Fibroblast of lung (primary cell): ENCODE results near the gene ANKS1B. TPM values are rescaled to one million over a fixed set of nuclear protein-coding genes. Genes with fewer than 3 reads are reported as not detected.

ENCODE experiments used
- DNase-seq, 2 donors: peaks; one replicate each; pipeline versions ENCODE4 v3.0.0 to v3.0.0-alpha.2; 2010; ENCODE audit warnings: low read depth in 2 of 2
- H2AFZ ChIP-seq: 2 replicates; pipeline ENCODE4 v1.5.1; 2012; ENCODE audit warnings: low read length, control low read depth, inconsistent platforms
- H3K27ac ChIP-seq: 2 replicates; pipeline ENCODE4 v1.5.1; 2011; ENCODE audit warnings: low read length, control low read depth; ENCODE audit not compliant: insufficient read depth
- H3K27me3 ChIP-seq: 2 replicates; pipeline ENCODE4 v1.5.1; 2011; ENCODE audit warnings: mild to moderate bottlenecking, low read length; ENCODE audit not compliant: control insufficient read depth, insufficient read depth
- H3K36me3 ChIP-seq: 2 replicates; pipeline ENCODE4 v1.5.1; 2011; ENCODE audit warnings: low read length; ENCODE audit not compliant: control insufficient read depth, insufficient read depth
- H3K4me1 ChIP-seq: 2 replicates; pipeline ENCODE4 v1.5.1; 2011; ENCODE audit warnings: low read length; ENCODE audit not compliant: control insufficient read depth, insufficient read depth; ENCODE audit errors: extremely low read depth
- H3K4me2 ChIP-seq: 2 replicates; pipeline ENCODE4 v1.5.1; 2011; ENCODE audit warnings: low read length, control low read depth; ENCODE audit not compliant: insufficient read depth; ENCODE audit errors: extremely low read depth
- H3K4me3 ChIP-seq, 4 experiments: fragments of 200-600 bp in 1 of 4; sonication (generic) in 1 of 4; replicated peaks in 1 of 4; 2 replicates each; pipeline ENCODE4 v1.5.1; 2011 to 2016; ENCODE audit warnings: low read length in 4 of 4, low read depth in 3 of 4, mild to moderate bottlenecking in 3 of 4, control low read depth in 2 of 4, inconsistent platforms in 1 of 4, mixed read lengths in 1 of 4; ENCODE audit not compliant: insufficient read depth in 1 of 4; ENCODE audit errors: control extremely low read depth in 1 of 4
- H3K79me2 ChIP-seq: 2 replicates; pipeline ENCODE4 v1.5.1; 2012; ENCODE audit warnings: mild to moderate bottlenecking, low read length, inconsistent platforms; ENCODE audit not compliant: control insufficient read depth, insufficient read depth
- H3K9ac ChIP-seq: 2 replicates; pipeline ENCODE4 v1.5.1; 2011; ENCODE audit warnings: mild to moderate bottlenecking, low read length, control low read depth; ENCODE audit not compliant: insufficient read depth
- H3K9me3 ChIP-seq: 2 replicates; pipeline ENCODE4 v1.5.1; 2012; ENCODE audit warnings: low read depth, low read length; ENCODE audit not compliant: control insufficient read depth, insufficient read depth
- H4K20me1 ChIP-seq: 2 replicates; pipeline ENCODE4 v1.5.1; 2011; ENCODE audit warnings: low read length; ENCODE audit not compliant: control insufficient read depth, insufficient read depth; ENCODE audit errors: extremely low read depth
- EZH2 ChIP-seq: IDR thresholded peaks from 2 replicates; pipeline ENCODE4 v1.5.1; 2012; ENCODE audit warnings: low read length, control low read depth, mild to moderate bottlenecking; ENCODE audit errors: missing control alignments
- polyA plus RNA-seq, 2 donors: library from polyadenylated mRNA; depleted of rRNA in 1 of 2; stranded (reverse) in 1 of 2; unstranded in 1 of 2; fragments of >200 nt; gene quantifications; 2 replicates each; pipeline ENCODE4 v1.2.1, GENCODE V29; 2011 to 2012; ENCODE audit warnings: missing spikeins in 1 of 2
- total RNA-seq: library from RNA; depleted of rRNA; stranded (reverse); fragments of >200 nt; gene quantifications from 2 replicates; pipeline ENCODE4 v1.2.1, GENCODE V29; 2014
- TF ChIP-seq, protein P1 (sequence below), 2 donors: IDR thresholded peaks in 1 of 2; conservative IDR thresholded peaks in 1 of 2; 1 replicate in 1 of 2; 2 replicates in 1 of 2; pipeline ENCODE4 v1.5.1; 2011 to 2012; ENCODE audit warnings: low read length in 2 of 2, control low read depth in 1 of 2, inconsistent platforms in 1 of 2, low read depth in 1 of 2, mild to moderate bottlenecking in 1 of 2

The ANKS1B gene
- total and polyA plus RNA-seq, 2 donors (not counting 1 experiment from before 2014, with no cell fraction given): 0.11 to 0.83 TPM

DNA sequence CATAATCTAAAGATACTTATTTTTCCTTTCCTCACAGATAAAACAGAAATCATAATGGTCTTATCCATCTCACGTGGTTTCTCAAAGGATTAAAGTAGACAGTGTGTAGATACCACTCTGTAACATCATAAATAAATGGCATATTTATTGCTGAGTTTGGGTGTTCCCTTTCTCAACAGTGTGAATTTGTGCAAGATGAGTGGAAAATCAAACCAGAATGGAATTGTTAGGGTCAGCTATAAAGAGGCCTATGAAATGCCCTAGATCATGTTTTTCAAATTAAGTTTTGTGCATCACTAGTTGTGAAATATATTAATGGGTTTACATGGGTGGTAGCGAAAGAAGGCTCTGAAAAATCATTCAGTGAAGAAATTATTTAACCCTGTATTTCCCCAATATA lies 553.5 kb downstream of the ANKS1B start:
- H3K36me3 ChIP-seq: no peaks in the 10 kb centered on the region
- no peaks in the 10 kb centered on the region for H3K27me3 ChIP-seq
- no peaks in the 10 kb centered on the region for H3K4me1 ChIP-seq
- H2AFZ ChIP-seq: no peak overlapping the region
- H3K4me2 ChIP-seq: no peak overlapping the region
- no peak overlapping the region for H3K4me3 ChIP-seq
- H3K9me3 ChIP-seq: no peaks in the 10 kb centered on the region
- no peak overlapping the region for H3K9ac ChIP-seq
- DNase-seq: no peak
- TF ChIP-seq, protein P1, sequence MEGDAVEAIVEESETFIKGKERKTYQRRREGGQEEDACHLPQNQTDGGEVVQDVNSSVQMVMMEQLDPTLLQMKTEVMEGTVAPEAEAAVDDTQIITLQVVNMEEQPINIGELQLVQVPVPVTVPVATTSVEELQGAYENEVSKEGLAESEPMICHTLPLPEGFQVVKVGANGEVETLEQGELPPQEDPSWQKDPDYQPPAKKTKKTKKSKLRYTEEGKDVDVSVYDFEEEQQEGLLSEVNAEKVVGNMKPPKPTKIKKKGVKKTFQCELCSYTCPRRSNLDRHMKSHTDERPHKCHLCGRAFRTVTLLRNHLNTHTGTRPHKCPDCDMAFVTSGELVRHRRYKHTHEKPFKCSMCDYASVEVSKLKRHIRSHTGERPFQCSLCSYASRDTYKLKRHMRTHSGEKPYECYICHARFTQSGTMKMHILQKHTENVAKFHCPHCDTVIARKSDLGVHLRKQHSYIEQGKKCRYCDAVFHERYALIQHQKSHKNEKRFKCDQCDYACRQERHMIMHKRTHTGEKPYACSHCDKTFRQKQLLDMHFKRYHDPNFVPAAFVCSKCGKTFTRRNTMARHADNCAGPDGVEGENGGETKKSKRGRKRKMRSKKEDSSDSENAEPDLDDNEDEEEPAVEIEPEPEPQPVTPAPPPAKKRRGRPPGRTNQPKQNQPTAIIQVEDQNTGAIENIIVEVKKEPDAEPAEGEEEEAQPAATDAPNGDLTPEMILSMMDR (conservative IDR thresholded peaks at IDR 0.05 in 1 of 2, IDR thresholded peaks at IDR 0.05 in 1 of 2; ENCODE audit: low read depth in 1 of 2, low read length in 2 of 2): no peak
- TF ChIP-seq EZH2: no peak
- no peak overlapping the region for H3K27ac ChIP-seq
- no peaks in the 10 kb centered on the region for H4K20me1 ChIP-seq
- no peaks in the 10 kb centered on the region for H3K79me2 ChIP-seq

- no peak for DNase-seq
- no peaks in the 10 kb centered on the region for H3K36me3 ChIP-seq
- H3K27ac ChIP-seq: no peak overlapping the region
- TF ChIP-seq, protein P1 (conservative IDR thresholded peaks at IDR 0.05 in 1 of 2, IDR thresholded peaks at IDR 0.05 in 1 of 2; ENCODE audit: low read depth in 1 of 2, low read length in 2 of 2): no peak
- no peak for TF ChIP-seq EZH2
- H3K4me3 ChIP-seq: no peak overlapping the region
- no peaks in the 10 kb centered on the region for H3K27me3 ChIP-seq
- H3K9ac ChIP-seq: no peak overlapping the region
- no peaks in the 10 kb centered on the region for H3K79me2 ChIP-seq
- H4K20me1 ChIP-seq: no peaks in the 10 kb centered on the region
- H3K4me2 ChIP-seq: no peak overlapping the region
- H3K9me3 ChIP-seq: no peaks in the 10 kb centered on the region
- H2AFZ ChIP-seq: no peak overlapping the region
- no peaks in the 10 kb centered on the region for H3K4me1 ChIP-seq
Measured at GRCh38 chr12:99427104-99427503, 557.6 kb downstream of the ANKS1B start.

- Histone ChIP-seq H3K4me3 (no peak overlapping the region), H3K79me2 (no peaks in the 10 kb centered on the region), H3K4me2 (no peak overlapping the region), H3K27ac (no peak overlapping the region), H2AFZ (no peak overlapping the region), H3K4me1 (no peaks in the 10 kb centered on the region), H3K9ac (no peak overlapping the region), H3K9me3 (no peaks in the 10 kb centered on the region), H4K20me1 (no peaks in the 10 kb centered on the region), H3K36me3 (no peaks in the 10 kb centered on the region), H3K27me3 (no peaks in the 10 kb centered on the region)
- DNase-seq: no peak
- TF ChIP-seq, protein P1 (conservative IDR thresholded peaks at IDR 0.05 in 1 of 2, IDR thresholded peaks at IDR 0.05 in 1 of 2; ENCODE audit: low read depth in 1 of 2, low read length in 2 of 2): no peak
- no peak for TF ChIP-seq EZH2
Measured at GRCh38 chr12:99418379-99418778, 566.4 kb downstream of the ANKS1B start.
